ENCODE data around the gene PTPRD.

PTPRD gene

DNA sequence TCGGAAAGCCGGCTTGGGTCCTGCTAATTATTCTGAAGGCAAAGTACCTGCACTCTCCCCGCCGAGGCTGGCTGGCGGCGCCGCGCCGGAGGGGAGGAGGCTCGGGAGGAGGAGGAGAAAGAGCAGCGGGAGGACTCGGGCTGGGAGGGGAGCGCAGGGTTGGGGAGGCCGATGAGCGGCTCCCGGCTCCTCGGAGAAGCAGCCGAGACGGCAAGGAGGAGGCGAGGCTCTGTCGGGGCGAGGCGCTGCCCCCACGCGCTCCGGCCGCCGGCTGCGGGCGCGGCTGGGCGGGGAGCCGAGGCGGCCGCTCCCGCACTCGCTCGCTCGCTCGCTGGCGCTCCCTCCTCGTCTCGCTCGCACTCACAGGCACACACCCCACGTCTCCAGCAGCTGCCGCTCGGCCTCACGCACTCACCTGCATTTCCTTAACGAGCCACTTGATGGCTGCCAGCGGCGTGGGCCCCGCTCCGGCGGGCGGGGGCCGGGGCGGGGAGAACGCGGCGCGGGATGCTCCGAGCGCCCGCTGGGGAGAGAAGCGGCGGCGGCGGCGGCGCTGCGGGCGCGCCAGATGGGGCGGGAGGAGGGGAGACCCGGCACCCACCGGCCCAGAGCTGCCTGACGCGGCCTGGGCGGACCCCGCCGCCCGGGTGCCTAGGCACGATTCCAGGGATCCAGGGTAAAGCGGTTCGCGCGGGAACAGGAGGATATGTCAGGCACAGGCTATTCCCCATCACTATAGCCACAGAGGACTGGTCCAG is at the start of gene PTPRD:
TSS of gene PTPRD (minus strand) at position 362 of the 758 bp plus-strand sequence.
- no peak for DNase-seq (ENCODE audit: low read depth, low spot score)

GRCh38 chr9:10661994-10662393 is 49.2 kb upstream of the PTPRD start:
- no peak for DNase-seq (ENCODE audit: low read depth, low spot score)

DNA sequence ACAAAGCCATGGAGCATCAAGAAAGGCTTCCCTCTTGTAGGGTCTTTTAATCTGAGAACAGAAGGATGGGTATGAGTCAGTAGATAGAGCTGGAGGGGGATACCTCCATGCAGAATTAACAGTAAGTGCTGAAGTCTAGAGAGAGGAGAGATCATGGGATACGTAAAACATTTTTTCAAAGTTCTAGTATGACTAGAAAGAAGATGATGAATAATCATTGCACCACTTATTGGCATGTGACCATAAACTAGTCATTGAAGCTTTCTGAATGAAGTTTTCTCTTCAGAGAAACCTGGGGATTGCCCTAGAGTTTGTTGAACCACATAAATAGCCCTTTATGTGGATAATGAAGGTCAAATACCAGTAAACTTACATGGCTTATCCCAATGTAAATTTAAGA is 48.6 kb upstream of the PTPRD start:
- no peak for DNase-seq (ENCODE audit: low read depth, low spot score)

DNA sequence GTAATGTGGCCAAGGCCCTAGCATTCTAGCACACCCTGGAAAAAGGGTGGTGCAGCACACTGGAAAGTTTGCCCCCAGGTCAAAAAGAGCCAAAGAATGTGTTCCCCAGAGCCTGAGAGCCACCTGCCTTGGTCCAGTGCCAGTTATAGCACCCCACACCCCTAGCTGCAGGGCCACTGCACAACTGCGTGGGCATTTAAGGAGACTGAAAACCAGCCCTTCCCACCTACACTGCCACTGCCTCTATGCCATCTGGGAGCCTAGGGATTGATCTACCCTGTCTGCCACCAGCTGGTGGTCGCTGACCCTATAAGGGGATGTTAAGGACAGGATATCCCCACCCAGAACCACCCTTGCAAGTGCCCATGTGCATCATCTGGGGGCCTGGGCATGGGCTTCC is 38.2 kb upstream of the PTPRD start:
- DNase-seq (ENCODE audit: low read depth, low spot score), result no peak

- no peak for DNase-seq (ENCODE audit: low read depth, low spot score)
These were observed 36.3 kb upstream of the PTPRD start for GRCh38 chr9:10649076-10649475.

DNA sequence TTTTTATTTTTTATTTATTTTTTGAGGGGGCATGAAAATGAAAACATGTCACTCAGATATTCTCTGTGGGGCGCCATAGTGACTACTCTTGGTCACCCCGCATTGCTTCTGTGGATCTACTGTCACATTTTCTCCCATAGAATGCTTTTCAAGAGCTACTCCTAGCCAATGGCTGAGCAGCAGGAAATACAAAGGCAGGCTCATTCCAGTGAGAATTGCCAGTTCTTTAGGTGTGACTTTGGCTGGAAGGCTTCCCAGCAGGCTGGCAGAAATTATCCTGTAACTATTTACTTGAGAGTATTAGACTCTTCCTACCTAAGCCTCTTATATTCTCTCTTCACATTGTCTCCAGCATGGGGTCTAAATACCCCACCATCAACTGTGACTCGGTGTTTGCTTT is 21.0 kb upstream of the PTPRD start:
- no peak for DNase-seq (ENCODE audit: low read depth, low spot score)

DNA sequence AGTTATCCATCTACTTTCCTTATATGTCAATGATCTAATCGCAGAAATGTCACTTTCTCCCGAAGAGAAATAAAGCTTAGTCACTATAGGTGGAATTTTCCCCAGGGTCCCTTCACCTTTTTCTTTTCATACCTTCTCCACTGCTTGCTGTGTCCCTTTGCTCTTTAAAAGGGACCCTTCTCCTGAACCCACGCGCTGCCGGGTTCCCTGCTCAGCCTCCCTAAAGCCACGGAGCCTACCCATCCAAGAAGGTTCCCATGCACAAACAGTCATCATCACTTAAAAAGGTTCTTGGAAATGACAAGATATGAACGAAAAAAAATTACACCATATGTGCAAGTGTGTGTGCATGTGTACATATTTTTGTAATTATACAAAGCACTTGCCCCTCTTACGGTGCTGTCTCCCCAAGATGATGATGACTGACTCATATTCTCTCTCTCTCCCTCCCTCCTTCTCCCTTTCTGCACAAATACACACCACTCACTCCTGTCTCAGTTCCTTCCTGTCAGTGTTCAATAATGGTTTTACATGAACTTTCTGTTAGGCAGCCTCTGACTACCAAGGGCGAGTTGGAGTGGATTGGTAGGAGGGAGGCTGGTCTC is 1.5 kb upstream of the PTPRD start:
- DNase-seq (ENCODE audit: low read depth, low spot score), result no peak

GRCh38 chr9:10613419-10613818 is 617 bp upstream of the PTPRD start:
- DNase-seq (ENCODE audit: low read depth, low spot score), result no peak

DNA sequence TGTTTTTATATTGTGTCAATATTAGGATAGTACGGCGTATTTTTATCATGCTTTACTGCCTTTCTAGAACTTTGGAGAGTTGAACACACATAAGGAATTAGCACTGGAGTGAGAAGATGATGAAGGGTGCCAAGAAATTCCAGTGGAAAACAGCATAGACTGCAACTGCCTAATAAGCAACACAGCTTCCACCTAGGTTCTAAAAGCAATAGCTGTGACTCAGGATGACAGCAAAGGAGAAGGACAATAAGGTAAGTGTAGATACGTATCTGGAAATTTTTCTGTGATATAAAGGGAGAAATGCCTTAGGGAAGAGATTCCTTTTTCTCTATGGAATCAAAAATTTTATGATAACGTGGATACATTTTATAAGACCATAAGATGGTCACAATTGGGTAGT is 7.4 kb downstream of the PTPRD start:
- DNase-seq (ENCODE audit: low read depth, low spot score), result no peak

- no peak for DNase-seq (ENCODE audit: low read depth, low spot score)
These were observed 7.9 kb downstream of the PTPRD start for GRCh38 chr9:10604927-10605326.

- no peak for DNase-seq (ENCODE audit: low read depth, low spot score)
These were observed 15.0 kb downstream of the PTPRD start for GRCh38 chr9:10597801-10598200.

DNA sequence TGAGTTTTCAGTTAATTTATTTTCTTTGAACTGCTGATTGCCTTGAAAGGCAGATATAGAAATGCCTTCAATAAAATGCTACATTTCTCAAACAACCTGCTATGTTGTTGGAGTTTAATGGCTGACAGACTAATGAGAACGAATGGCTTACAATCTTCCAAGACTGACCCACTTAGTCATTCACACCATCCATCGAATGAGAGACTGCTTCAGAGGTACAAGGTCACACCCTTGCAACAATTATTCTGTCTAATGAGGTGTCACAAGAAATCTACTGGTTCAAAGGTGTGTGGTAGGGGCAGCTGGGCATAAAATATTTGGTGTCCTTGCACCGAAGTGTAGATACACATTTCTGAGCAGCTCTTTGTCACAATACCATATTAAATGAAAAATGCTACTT is 18.3 kb downstream of the PTPRD start:
- DNase-seq (ENCODE audit: low read depth, low spot score), result no peak

DNA sequence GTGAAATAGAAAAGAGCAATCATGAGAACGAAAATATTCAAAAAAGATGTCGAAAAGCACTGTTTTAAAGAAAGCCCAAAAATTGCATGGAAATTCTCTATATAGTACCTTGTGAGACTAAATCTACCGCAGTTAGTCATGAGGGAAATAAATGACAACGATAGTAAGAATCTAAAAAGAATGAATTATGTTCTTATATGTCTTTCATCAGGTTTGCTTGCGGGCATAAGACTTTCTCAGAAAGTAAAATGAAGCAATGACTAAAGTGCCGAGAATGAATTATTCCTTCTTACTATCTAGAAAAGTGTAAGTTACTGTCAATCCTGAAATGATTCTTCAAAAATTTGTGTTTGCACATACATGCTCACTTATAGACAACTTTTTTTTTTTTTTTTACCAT is 26.4 kb downstream of the PTPRD start:
- no peak for DNase-seq (ENCODE audit: low read depth, low spot score)

- no peak for DNase-seq (ENCODE audit: low read depth, low spot score)
These were observed 41.1 kb downstream of the PTPRD start for GRCh38 chr9:10571699-10572098.

- DNase-seq (ENCODE audit: low read depth, low spot score), result no peak
These were observed 46.0 kb downstream of the PTPRD start for GRCh38 chr9:10566848-10567247.

- no peak for DNase-seq (ENCODE audit: low read depth, low spot score)
These were observed 50.0 kb downstream of the PTPRD start for GRCh38 chr9:10562581-10563343.

GRCh38 chr9:10548348-10548747 is 64.5 kb downstream of the PTPRD start:
- no peak for DNase-seq (ENCODE audit: low read depth, low spot score)

DNA sequence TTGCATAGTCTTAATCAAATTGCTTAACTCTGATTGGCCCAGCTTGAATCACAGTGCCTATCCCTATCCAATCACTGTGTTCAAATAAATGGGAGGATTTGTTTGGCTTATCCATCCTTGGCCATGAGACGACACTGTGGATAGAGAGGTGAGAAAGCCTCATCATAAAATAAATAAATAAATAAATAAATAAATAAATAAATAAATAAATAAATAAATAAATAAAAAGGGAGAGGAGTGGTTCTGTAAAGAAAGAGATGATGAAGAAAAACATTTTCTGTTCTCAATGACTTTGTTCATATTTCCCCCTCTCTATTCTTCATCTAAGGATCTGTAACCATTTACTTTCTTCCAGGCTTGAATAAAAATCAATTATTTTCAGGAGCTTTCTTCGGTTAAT is 74.7 kb downstream of the PTPRD start:
- no peak for DNase-seq (ENCODE audit: low read depth, low spot score)

DNA sequence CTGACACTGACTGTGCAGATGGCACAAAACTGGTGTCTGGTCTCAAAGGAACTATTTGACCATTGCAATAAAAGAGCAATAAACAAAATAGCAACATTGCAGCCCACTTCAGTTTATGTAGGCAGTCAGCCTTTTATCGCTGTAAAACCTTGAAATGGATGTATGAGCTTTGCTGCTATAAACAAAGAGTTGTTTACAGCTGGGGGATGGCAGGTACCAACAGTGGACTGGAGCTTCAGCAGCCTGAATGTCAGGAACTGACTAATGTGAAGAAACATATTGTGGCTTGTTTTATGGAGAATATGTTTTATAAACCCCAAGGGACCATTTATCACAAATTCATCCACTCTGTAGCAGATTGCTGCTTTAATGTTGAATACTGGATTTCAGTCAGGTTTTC is 78.0 kb downstream of the PTPRD start:
- DNase-seq (ENCODE audit: low read depth, low spot score), result no peak

- no peak for DNase-seq (ENCODE audit: low read depth, low spot score)
These were observed 86.8 kb downstream of the PTPRD start for GRCh38 chr9:10525972-10526371.

DNA sequence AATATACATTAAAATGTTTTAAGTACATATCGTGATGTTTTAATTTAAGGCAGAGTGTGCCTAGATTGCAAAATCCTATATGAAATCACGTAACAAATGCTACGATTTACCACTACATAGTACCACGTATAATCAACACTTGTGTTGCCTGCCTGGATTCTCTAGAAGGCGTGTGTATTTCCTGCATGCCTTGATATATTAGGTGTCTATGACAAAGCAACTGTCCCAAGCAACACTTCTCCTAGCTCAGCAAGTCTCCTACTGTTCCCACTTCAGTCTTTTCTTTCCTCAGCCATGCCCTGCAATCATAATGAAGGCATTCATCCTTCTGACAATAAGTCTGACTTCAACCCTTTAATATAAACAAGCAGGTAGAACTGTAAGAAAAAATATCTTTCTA is 89.6 kb downstream of the PTPRD start:
- DNase-seq (ENCODE audit: low read depth, low spot score), result no peak

GRCh38 chr9:10512144-10512543 is 100.7 kb downstream of the PTPRD start:
- DNase-seq (ENCODE audit: low read depth, low spot score), result no peak

DNA sequence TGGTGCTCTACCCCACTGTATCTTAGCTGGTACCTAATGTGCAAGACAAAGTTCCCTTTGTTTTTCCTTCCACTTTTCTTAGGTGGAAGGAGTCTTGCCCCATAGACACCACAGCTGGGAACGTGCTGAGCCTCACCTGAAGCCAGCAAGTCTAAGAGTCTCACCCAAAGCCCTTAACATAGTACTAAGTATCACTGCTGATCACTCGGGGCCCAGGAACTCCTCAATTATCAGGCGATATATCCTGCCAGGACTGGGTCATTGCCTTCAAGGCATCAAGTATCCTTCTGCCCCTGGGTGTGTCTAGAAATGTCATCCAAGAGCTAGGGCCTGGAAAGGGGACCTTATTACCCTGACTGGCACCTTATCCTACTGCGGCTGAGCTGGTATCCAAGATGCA is 123.9 kb downstream of the PTPRD start:
- no peak for DNase-seq (ENCODE audit: low read depth, low spot score)

Measured in activated CD4-positive, CD25-positive, alpha-beta regulatory T cell treated with anti-CD3 and anti-CD28 coated beads, Interleukin-2, amount 50 U/mL, for 16 hours (primary cell).